ENCODE data around the gene SLC50A1. TPM values are rescaled to one million over a fixed set of nuclear protein-coding genes. Genes with fewer than 3 reads are reported as not detected.
A peak's percentile ranks its signal among the peaks of the same experiment; 100 is the strongest.

SLC50A1 gene
- total RNA-seq, 1 experiment from 2014 or later, result 75.2 TPM

DNA sequence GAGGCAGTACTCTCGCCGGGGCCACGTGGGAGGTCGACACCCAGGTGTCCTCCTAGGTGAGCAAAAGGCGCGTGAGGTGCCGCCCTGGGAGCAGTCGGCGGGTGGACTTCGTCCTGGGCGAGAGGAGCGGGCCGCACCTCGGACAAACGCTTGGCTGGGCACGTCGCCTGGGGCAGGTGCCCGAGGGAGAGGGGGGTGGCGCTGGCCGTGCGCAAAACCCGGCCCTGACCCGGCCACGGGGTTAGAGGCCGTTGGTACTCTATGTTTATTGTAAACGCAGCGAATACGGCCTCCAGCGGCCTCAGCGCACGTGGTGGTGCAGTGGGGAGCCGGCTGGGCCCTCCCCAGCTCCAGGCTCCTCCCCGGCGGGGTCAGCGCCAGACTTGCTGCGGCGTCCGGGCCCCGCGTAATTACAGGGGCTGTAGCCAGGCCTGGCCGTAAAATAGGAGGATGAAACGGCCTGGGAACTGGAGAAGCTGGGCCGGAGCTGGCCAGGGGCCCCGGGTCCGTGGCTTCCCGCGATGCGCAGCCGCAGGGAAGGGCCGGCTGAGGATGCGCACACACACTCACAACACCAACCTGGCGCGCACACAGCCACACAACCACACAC lies 9.6 kb upstream of the SLC50A1 start:
- Histone ChIP-seq H3K27me3 (ENCODE audit: low read length) (no peaks in the 10 kb centered on the region), H3K9me2 (replicated peaks; ENCODE audit: low read length) (no peaks in the 10 kb centered on the region), H3F3A (ENCODE audit: low read length, unreplicated experiment) (no peaks in the 10 kb centered on the region), H3K4me1 (ENCODE audit: insufficient read depth, low read length) (peaks cover 61% of the 10 kb centered on the region), H3K9ac (ENCODE audit: low read length) (peak overlapping the region; percentile 95), H3K9me3 (ENCODE audit: low read length) (no peaks in the 10 kb centered on the region), H2AFZ (ENCODE audit: low read length) (peak overlapping the region; percentile 65), H3K36me3 (ENCODE audit: low read depth, low read length) (peaks cover under 1% of the 10 kb centered on the region; the same call in 1 of the 2 replicates), H3K27ac (ENCODE audit: low read length) (no peak overlapping the region), H3K4me2 (ENCODE audit: low read length) (peak overlapping the region; percentile 97), H3K4me3 (ENCODE audit: low read length) (peak overlapping the region; percentile 85), H3K79me2 (ENCODE audit: low read length) (peaks cover 26% of the 10 kb centered on the region), H4K20me1 (ENCODE audit: low read length) (0 out of 2 replicates have a peak, but pooled peaks cover 6% of the 10 kb centered on the region)
- ChIA-PET POLR2A (ENCODE audit: unreplicated experiment) (interaction anchor here (1.0 kb wide), 1 partner anchor 9 kb away, joined by 4 read pairs; no protein-coding TSS in a partner anchor), CTCF (interaction anchor here (0.6 to 1.3 kb wide), 3 partner anchors 13 to 41 kb away, joined by 5 to 8 read pairs (median 5); no protein-coding TSS in a partner anchor)
- TF ChIP-seq, protein P1, sequence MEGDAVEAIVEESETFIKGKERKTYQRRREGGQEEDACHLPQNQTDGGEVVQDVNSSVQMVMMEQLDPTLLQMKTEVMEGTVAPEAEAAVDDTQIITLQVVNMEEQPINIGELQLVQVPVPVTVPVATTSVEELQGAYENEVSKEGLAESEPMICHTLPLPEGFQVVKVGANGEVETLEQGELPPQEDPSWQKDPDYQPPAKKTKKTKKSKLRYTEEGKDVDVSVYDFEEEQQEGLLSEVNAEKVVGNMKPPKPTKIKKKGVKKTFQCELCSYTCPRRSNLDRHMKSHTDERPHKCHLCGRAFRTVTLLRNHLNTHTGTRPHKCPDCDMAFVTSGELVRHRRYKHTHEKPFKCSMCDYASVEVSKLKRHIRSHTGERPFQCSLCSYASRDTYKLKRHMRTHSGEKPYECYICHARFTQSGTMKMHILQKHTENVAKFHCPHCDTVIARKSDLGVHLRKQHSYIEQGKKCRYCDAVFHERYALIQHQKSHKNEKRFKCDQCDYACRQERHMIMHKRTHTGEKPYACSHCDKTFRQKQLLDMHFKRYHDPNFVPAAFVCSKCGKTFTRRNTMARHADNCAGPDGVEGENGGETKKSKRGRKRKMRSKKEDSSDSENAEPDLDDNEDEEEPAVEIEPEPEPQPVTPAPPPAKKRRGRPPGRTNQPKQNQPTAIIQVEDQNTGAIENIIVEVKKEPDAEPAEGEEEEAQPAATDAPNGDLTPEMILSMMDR (conservative IDR thresholded peaks at IDR 0.05; ENCODE audit: low read depth, low read length), result no peak
- TF ChIP-seq EZH2phosphoT487 (IDR thresholded peaks at IDR 0.05; ENCODE audit: borderline replicate concordance, low read length) (no peak), EZH2 (IDR thresholded peaks at IDR 0.05; ENCODE audit: low read length, unreplicated experiment) (no peak)
- intact Hi-C loops (cut with micrococcal nuclease), result no loop called here
- DNase-seq, result peak; percentile 10
- no TSS peak for BruUV-seq (replicated peaks)
- peak; percentile 0; the same call in 1 of the 2 replicates for ATAC-seq

- Histone ChIP-seq H3K9me2 (replicated peaks; ENCODE audit: low read length) (no peaks in the 10 kb centered on the region), H3K27me3 (ENCODE audit: low read length) (no peaks in the 10 kb centered on the region), H3K27ac (ENCODE audit: low read length) (peak overlapping the region; percentile 99), H3K79me2 (ENCODE audit: low read length) (peaks cover 32% of the 10 kb centered on the region), H2AFZ (ENCODE audit: low read length) (peak overlapping the region; percentile 65), H3K9me3 (ENCODE audit: low read length) (no peaks in the 10 kb centered on the region), H3K4me3 (ENCODE audit: low read length) (peak overlapping the region; percentile 85), H3K36me3 (ENCODE audit: low read depth, low read length) (peaks cover 6% of the 10 kb centered on the region; the same call in 1 of the 2 replicates), H3K4me1 (ENCODE audit: insufficient read depth, low read length) (peaks cover 66% of the 10 kb centered on the region), H3F3A (ENCODE audit: low read length, unreplicated experiment) (no peaks in the 10 kb centered on the region), H3K4me2 (ENCODE audit: low read length) (peak overlapping the region; percentile 97), H3K9ac (ENCODE audit: low read length) (peak overlapping the region; percentile 95), H4K20me1 (ENCODE audit: low read length) (0 out of 2 replicates have a peak, but pooled peaks cover 6% of the 10 kb centered on the region)
- intact Hi-C loops (cut with micrococcal nuclease), result loop anchor here (1.0 kb wide), 1 partner anchor 9 kb away; the partner anchor contains the start of gene SLC50A1
- POLR2A ChIA-PET (ENCODE audit: unreplicated experiment), result no interaction called here
- TSS peak; percentile 18 for BruUV-seq (replicated peaks)
- no peak for DNase-seq
- peak; percentile 3 for ATAC-seq
- no peak for TF ChIP-seq EZH2 (IDR thresholded peaks at IDR 0.05; ENCODE audit: low read length, unreplicated experiment)
- TF ChIP-seq, protein P1 (conservative IDR thresholded peaks at IDR 0.05; ENCODE audit: low read depth, low read length), result peak; percentile 32; the same call in 1 of the 2 replicates
- CTCF ChIA-PET, result interaction anchor here (0.6 kb wide), 1 partner anchor 13 kb away, joined by 8 read pairs; no protein-coding TSS in a partner anchor
Measured at GRCh38 chr1:155126556-155127104, 9.0 kb upstream of the SLC50A1 start.

All from PC-3 (cell line).